Measurements from ENCODE around the gene PI4KB. TPM values are rescaled to one million over a fixed set of nuclear protein-coding genes. Genes with fewer than 3 reads are reported as not detected.
"Not testable (repeated sequence)": the region's sequence is repeated elsewhere in the genome, so short reads cannot be mapped to it uniquely, and the experiment has no call there.

Gene PI4KB
- total RNA-seq, 1 donor: 38.0 TPM

- no peaks in the 10 kb centered on the region for H3K27me3 ChIP-seq (ENCODE audit: insufficient read depth, low read length)
- peaks cover 8% of the 10 kb centered on the region for H3K4me1 ChIP-seq (ENCODE audit: insufficient read depth, low read length)
- no peak overlapping the region for H3K4me3 ChIP-seq (ENCODE audit: low read length)
- no peaks in the 10 kb centered on the region for H3K9me3 ChIP-seq (ENCODE audit: low read depth, low read length)
Measured at GRCh38 chr1:151352021-151352718, 25.0 kb upstream of the PI4KB start.

- H3K27me3 ChIP-seq (ENCODE audit: insufficient read depth, low read length); H3K9me3 ChIP-seq (ENCODE audit: low read depth, low read length); H3K4me3 ChIP-seq (ENCODE audit: low read length): not testable (repeated sequence)
- peaks cover 21% of the 10 kb centered on the region for H3K4me1 ChIP-seq (ENCODE audit: insufficient read depth, low read length)
Measured at GRCh38 chr1:151350323-151350722, 23.1 kb upstream of the PI4KB start.

DNA sequence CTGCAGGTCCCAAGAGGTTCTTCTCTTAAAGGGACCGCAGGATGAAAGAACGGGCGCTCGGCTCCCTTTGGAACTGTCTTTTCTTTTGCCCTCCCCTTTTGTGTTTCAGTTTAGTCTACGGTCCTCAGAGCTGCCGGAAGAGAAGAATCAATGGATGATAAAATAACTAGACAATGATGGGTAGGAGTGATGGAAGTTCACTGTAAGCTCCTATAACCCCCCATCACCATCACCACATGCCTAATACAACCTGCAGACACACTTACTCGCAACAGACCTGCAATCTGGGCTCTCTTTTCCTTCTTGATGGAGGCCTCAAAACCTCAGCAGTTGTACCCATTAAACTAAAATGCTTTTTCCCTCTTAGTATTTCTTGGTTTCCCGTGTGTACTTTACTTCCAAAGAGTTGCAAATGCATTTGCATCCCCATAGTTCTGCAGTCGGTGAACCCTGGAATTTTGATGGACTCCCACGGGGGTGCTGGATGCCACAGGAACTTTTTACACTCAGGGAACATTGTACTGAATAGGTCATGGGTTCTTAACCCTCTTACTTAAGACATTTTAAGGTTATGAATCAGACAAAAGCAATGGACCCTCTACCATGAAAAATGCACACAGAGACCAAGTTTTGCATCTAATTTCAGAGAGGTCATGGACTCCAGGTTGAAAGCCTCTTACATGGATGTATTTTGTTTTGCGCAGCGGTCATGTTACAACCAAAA, 20.5 kb upstream of the PI4KB start:
- Histone ChIP-seq H3K9me3 (ENCODE audit: low read depth, low read length) (no peaks in the 10 kb centered on the region), H3K4me1 (ENCODE audit: insufficient read depth, low read length) (peaks cover 26% of the 10 kb centered on the region), H3K4me3 (ENCODE audit: low read length) (peak overlapping the region; percentile 77), H3K27me3 (ENCODE audit: insufficient read depth, low read length) (no peaks in the 10 kb centered on the region)

GRCh38 chr1:151346769-151347522, 19.7 kb upstream of the PI4KB start, which contains the start of gene RFX5:
RFX5 (minus strand) TSS chr1:151347252; CDS start chr1:151346320, 932 bp downstream.
- Histone ChIP-seq H3K4me3 (ENCODE audit: low read length) (peak within 1 kb of the TSS; percentile 77), H3K27me3 (ENCODE audit: insufficient read depth, low read length) (no peaks in the 10 kb centered on the region), H3K4me1 (ENCODE audit: insufficient read depth, low read length) (peaks cover 26% of the 10 kb centered on the region), H3K9me3 (ENCODE audit: low read depth, low read length) (no peaks in the 10 kb centered on the region)

DNA sequence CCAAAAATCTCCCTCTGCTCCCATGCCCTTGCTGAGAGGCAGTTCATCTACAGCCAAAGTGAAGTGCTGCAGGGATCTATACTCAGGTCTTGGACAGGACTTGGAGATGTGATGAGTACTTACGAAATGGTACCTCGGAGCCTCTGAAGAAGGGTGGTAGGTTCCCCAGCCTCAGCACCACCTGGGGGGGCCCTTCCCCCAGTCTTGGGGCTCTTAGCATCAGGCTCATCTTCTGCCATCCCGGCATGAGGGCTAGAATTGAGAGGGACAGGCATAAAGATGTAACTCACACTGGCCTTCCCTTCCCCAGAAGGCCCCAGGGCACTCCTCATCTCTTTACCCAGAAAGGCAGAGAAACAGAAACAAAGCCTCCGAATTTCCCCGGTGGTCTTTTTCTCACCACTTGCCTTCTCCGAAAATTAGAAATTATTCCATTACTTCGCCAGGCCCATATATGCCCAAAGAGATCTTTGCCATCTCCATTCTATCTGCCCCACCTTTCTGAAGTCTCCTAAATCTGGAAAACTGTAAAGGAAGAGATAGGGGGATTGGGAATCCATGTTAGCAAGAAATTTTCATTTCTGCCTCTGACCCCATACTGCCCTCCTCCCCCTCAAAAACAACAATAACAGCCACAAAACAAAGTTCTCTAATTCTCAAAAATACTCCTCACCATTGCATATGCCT, 19.0 kb upstream of the PI4KB start:
- Histone ChIP-seq H3K27me3 (ENCODE audit: insufficient read depth, low read length) (no peaks in the 10 kb centered on the region), H3K4me3 (ENCODE audit: low read length) (peak overlapping the region; percentile 77), H3K9me3 (ENCODE audit: low read depth, low read length) (no peaks in the 10 kb centered on the region), H3K4me1 (ENCODE audit: insufficient read depth, low read length) (peaks cover 27% of the 10 kb centered on the region)

DNA sequence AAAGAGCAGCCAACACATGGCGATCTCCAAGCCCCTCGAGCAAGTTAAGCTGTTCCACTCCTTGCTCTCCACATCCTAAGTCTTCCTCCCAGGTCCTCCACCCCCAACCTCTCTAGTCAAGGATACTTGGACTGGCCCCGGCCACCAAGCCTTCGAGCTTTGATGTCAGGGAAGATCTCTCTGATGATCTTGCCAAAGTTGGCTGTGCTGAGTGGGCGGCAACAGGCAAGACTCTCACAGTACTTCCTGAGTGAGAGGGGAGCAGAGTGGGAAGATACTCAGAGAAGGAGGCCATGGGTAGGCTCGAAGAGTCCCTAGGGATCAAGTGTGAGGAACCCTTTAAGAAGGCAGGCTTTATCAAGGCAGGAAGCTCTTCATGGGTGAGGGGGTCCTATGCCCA, 17.1 kb upstream of the PI4KB start:
- Histone ChIP-seq H3K4me1 (ENCODE audit: insufficient read depth, low read length) (peaks cover 34% of the 10 kb centered on the region), H3K27me3 (ENCODE audit: insufficient read depth, low read length) (no peaks in the 10 kb centered on the region), H3K4me3 (ENCODE audit: low read length) (no peak overlapping the region), H3K9me3 (ENCODE audit: low read depth, low read length) (no peaks in the 10 kb centered on the region)

DNA sequence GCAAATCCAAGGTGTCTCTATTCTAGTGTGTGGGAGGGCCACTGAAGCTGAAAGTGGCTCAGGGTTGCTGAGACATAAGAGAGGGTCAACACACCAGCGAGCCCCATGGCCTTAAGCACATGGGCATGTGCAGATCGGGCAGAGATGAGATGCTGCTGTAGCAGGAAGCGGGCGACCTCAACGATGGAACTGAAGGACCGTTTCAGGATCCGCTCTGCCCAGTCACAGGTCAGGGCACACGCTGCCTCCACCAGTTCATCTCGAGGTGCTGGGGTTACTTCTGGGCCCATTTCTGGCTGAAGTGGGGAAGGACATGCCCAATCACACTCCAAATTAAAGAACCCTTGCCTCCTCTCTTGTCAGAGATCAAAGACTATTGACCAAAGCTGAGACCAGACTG, 16.4 kb upstream of the PI4KB start:
- Histone ChIP-seq H3K9me3 (ENCODE audit: low read depth, low read length) (no peaks in the 10 kb centered on the region), H3K27me3 (ENCODE audit: insufficient read depth, low read length) (no peaks in the 10 kb centered on the region), H3K4me3 (ENCODE audit: low read length) (no peak overlapping the region), H3K4me1 (ENCODE audit: insufficient read depth, low read length) (peaks cover 34% of the 10 kb centered on the region)

- H3K4me1 ChIP-seq (ENCODE audit: insufficient read depth, low read length): peaks cover 28% of the 10 kb centered on the region
- no peak overlapping the region for H3K4me3 ChIP-seq (ENCODE audit: low read length)
- H3K9me3 ChIP-seq (ENCODE audit: low read depth, low read length): no peaks in the 10 kb centered on the region
- no peaks in the 10 kb centered on the region for H3K27me3 ChIP-seq (ENCODE audit: insufficient read depth, low read length)
Measured at GRCh38 chr1:151342569-151342968, 15.4 kb upstream of the PI4KB start.

GRCh38 chr1:151342021-151342420, 14.8 kb upstream of the PI4KB start:
- Histone ChIP-seq H3K27me3 (ENCODE audit: insufficient read depth, low read length) (no peaks in the 10 kb centered on the region), H3K4me3 (ENCODE audit: low read length) (no peak overlapping the region), H3K9me3 (ENCODE audit: low read depth, low read length) (no peaks in the 10 kb centered on the region), H3K4me1 (ENCODE audit: insufficient read depth, low read length) (peaks cover 26% of the 10 kb centered on the region)

DNA sequence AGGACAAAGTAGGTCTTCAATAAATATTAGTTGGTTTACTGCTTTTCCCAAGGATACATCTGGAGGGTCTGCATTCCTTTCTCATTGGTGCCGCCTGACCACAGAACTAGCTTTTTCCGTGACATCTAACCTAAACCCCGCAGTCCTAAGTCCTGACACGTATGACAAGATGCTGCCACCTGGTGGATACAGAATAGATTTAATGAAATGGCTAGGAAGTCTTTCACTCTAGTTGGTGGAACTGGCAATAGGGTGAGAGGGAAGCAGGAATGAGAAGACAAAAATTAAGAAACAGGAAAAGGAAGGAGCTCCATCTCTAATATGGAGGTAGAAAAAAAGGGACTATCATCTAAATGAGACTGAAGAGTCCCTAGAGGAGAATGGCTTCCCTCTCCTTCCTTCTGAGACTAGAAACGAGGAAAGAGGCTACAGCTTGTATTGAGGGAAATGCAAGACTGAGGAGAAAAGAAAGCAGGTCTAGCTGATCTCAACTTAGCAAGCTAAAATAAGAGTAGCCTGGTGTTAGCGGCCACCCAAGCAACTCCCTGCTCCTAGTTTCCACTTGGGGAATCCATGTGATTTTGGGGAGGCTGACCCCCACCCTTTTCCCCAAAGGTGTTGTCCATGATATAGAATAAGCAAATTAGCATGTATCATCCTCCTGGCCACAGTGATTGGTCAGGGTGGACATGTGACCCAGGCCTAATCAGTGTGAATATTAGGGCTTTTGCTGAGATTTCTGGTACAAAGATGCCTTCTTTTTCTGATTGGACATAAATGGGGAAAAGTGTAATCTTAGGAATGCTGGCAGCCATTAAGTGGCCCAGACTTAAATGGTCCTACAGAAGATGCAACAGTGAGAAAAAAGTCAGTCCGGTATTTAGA, 13.9 kb upstream of the PI4KB start:
- Histone ChIP-seq H3K4me3 (ENCODE audit: low read length) (no peak overlapping the region), H3K27me3 (ENCODE audit: insufficient read depth, low read length) (no peaks in the 10 kb centered on the region), H3K4me1 (ENCODE audit: insufficient read depth, low read length) (peaks cover 21% of the 10 kb centered on the region), H3K9me3 (ENCODE audit: low read depth, low read length) (no peaks in the 10 kb centered on the region)

DNA sequence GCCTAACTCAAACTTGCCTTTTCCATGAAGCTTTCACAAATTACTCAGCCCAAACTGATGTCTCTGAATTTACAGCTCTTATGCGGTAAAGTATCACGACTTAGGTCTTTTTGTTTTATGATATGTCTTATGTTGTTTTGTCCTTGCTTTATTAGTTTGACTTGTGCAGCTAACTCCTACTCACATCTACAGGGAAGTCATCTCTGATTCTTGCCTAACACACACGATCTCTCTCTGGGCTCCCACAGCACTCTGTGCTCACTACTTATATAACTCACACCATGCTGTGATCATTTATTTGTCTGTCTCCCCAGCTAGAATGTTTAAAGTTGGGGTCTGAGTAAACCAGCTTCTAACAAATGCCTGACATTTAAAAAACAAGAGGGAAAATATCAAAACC, 9.3 kb upstream of the PI4KB start:
- Histone ChIP-seq H3K4me3 (ENCODE audit: low read length) (no peak overlapping the region), H3K9me3 (ENCODE audit: low read depth, low read length) (no peaks in the 10 kb centered on the region), H3K27me3 (ENCODE audit: insufficient read depth, low read length) (no peaks in the 10 kb centered on the region), H3K4me1 (ENCODE audit: insufficient read depth, low read length) (peaks cover 8% of the 10 kb centered on the region)

DNA sequence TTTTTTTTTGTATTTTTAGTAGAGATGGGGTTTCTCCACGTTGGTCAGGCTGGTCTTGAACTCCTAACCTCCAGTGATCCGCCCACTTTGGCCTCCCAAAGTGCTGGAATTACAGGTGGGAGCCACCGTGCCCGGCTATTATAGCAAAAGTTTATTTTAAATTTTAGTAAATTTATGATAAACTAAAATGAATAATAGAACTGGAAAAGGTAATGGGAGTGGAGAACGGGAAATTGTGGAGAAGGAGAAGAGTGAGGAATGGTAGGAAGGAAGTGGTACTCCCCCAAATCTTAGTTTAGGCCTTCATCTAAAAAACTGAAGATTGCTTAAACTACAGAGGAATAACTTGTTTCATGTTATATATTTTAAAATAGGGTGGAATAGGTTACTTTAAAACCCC, 7.6 kb upstream of the PI4KB start:
- H3K9me3 ChIP-seq (ENCODE audit: low read depth, low read length): no peaks in the 10 kb centered on the region
- H3K4me3 ChIP-seq (ENCODE audit: low read length): no peak overlapping the region
- H3K4me1 ChIP-seq (ENCODE audit: insufficient read depth, low read length): no peaks in the 10 kb centered on the region
- no peaks in the 10 kb centered on the region for H3K27me3 ChIP-seq (ENCODE audit: insufficient read depth, low read length)

GRCh38 chr1:151327903-151328674, 873 bp upstream of the PI4KB start:
- Histone ChIP-seq H3K27me3 (ENCODE audit: insufficient read depth, low read length) (no peaks in the 10 kb centered on the region), H3K4me1 (ENCODE audit: insufficient read depth, low read length) (peaks cover 28% of the 10 kb centered on the region), H3K4me3 (ENCODE audit: low read length) (peak overlapping the region; percentile 88), H3K9me3 (ENCODE audit: low read depth, low read length) (no peaks in the 10 kb centered on the region)
